ENCODE data around the gene ADAT2.

DNA sequence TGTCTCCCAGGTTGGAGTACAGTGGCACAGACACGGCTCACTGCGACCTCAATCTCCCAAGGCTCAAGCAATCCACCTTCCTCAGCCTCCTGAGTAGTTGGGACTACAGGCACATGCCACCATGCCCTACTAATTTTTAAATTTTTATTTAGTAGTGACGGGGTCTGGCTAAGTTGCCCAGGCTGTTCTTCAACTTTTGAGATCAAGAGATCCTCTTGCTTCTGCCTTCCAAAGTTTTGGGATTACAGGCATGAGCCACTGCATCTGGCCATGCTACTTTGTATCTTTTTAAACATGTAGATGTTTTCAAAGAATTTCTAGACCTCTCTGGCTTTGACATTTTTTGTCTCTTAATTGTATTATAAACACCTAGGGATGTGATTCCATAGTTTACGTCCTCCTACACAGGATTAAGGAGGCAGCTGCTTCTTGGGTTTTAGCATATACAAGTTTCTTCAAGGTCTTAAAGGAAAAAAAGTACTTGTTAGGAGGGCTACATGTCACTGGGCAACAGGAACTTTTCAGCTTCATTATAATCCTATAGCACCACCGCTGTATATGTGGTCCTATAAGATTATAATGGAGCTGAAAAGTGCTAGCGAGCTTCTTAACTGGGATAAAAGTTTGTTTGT, 1.3 kb downstream of the ADAT2 start:
- no peak for TF ChIP-seq POLR2A (IDR thresholded peaks at IDR 0.05)
- TF ChIP-seq, protein P1, sequence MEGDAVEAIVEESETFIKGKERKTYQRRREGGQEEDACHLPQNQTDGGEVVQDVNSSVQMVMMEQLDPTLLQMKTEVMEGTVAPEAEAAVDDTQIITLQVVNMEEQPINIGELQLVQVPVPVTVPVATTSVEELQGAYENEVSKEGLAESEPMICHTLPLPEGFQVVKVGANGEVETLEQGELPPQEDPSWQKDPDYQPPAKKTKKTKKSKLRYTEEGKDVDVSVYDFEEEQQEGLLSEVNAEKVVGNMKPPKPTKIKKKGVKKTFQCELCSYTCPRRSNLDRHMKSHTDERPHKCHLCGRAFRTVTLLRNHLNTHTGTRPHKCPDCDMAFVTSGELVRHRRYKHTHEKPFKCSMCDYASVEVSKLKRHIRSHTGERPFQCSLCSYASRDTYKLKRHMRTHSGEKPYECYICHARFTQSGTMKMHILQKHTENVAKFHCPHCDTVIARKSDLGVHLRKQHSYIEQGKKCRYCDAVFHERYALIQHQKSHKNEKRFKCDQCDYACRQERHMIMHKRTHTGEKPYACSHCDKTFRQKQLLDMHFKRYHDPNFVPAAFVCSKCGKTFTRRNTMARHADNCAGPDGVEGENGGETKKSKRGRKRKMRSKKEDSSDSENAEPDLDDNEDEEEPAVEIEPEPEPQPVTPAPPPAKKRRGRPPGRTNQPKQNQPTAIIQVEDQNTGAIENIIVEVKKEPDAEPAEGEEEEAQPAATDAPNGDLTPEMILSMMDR (IDR thresholded peaks at IDR 0.05) = no peak

All from sigmoid colon (tissue), 3 donors.